ENCODE measurements around the gene CDC42EP2.

GRCh38 chr11:65325435-65325834 is 10.8 kb downstream of the CDC42EP2 start:
- TF ChIP-seq GATA3 (IDR thresholded peaks at IDR 0.05; ENCODE audit: low read depth, low read length) (no peak), GATA2 (IDR thresholded peaks at IDR 0.05; ENCODE audit: low read depth, low read length) (no peak)

All from SH-SY5Y (cell line).